Measurements from ENCODE around the gene ARPIN. TPM values are rescaled to one million over a fixed set of nuclear protein-coding genes. Genes with fewer than 3 reads are reported as not detected.

The ARPIN gene
- polyA plus RNA-seq, 3 donors: 9.7 to 19.3 (median 14.0) TPM

GRCh38 chr15:89860891-89861290 lies 51.9 kb downstream of the ARPIN start:
- H3K79me2 ChIP-seq (ENCODE audit: insufficient read depth, low read length): no peaks in the 10 kb centered on the region
- H3K4me3 Mint-ChIP-seq: no peak overlapping the region
- H3K4me2 ChIP-seq (replicated peaks; ENCODE audit: extremely low read depth, low read length, poor library complexity, severe bottlenecking): no peak overlapping the region
- H3K4me1 ChIP-seq (ENCODE audit: control insufficient read depth in 1 of 2, insufficient read depth in 2 of 2, low read length in 2 of 2): no peaks in the 10 kb centered on the region
- H3K27me3 Mint-ChIP-seq (ENCODE audit: low read depth in 3 of 3): no peaks in the 10 kb centered on the region
- no CpG with 5 or more reads among the region's 2 CpGs for WGBS (ENCODE audit: insufficient coverage)
- H3K27ac Mint-ChIP-seq: peak overlapping the region in 2 of 7 donors; percentile 16 to 65
- H3K36me3 ChIP-seq (replicated peaks in 1 of 2; ENCODE audit: control insufficient read depth in 1 of 2, insufficient read depth in 2 of 2, low read length in 2 of 2): peaks cover 79 to 95% of the 10 kb centered on the region in 2 donors
- H2AFZ ChIP-seq (ENCODE audit: insufficient read depth, low read depth, low read length, poor library complexity, severe bottlenecking): no peak overlapping the region
- no peak overlapping the region for H3K9ac ChIP-seq (ENCODE audit: insufficient read depth, low read length, poor library complexity, severe bottlenecking)
- no peak overlapping the region for H3K27ac ChIP-seq (ENCODE audit: low read depth in 1 of 2, low read length in 2 of 2)
- peaks cover 42 to 45% of the 10 kb centered on the region in 2 donors for H3K36me3 Mint-ChIP-seq
- no peak for TF ChIP-seq CTCF (IDR thresholded peaks at IDR 0.05)
- peaks cover 7% of the 10 kb centered on the region for H3K4me1 Mint-ChIP-seq
- H3K4me3 ChIP-seq (replicated peaks in 1 of 3; ENCODE audit: low read depth in 2 of 3, low read length in 3 of 3): no peak overlapping the region
- peaks cover 0 to 2% (median 0%) of the 10 kb centered on the region in 7 donors for H3K9me3 Mint-ChIP-seq
- no peaks in the 10 kb centered on the region for H3K9me3 ChIP-seq (replicated peaks in 1 of 2; ENCODE audit: control insufficient read depth in 1 of 2, insufficient read depth in 1 of 2, low read length in 2 of 2)
- H3K27me3 ChIP-seq (ENCODE audit: control insufficient read depth in 2 of 2, insufficient read depth in 2 of 2, low read length in 2 of 2): no peaks in the 10 kb centered on the region
- DNase-seq: no peak
- peaks cover 21% of the 10 kb centered on the region for H4K20me1 ChIP-seq (ENCODE audit: insufficient read depth, low read length)
- intact Hi-C loops (cut with micrococcal nuclease): no loop called here

DNA sequence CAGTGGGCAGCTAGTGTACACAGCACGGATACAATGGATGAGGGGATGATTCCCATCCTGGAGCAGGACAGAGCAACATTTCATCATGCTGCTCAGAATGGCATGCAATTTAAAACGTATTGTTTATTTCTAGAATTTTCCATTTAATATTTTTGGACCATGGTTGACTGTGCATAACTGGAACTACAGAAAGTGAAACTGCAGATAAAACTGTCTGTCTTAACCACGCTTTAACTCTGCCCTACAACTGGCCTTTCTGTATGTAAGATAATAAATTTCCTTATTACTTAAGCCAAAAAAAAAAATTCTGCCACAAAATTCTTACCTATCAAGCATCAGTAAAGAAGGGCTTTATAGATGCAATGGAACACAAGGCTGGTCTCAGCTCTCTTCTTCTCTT lies 52.3 kb downstream of the ARPIN start:
- Mint-ChIP-seq H3K9me3 (peaks cover 0 to 2% (median 0%) of the 10 kb centered on the region in 7 donors), H3K27me3 (ENCODE audit: low read depth in 3 of 3) (no peaks in the 10 kb centered on the region), H3K4me3 (no peak overlapping the region), H3K4me1 (peaks cover 7% of the 10 kb centered on the region), H3K27ac (peak overlapping the region in 1 of 7 donors; percentile 46), H3K36me3 (peaks cover 40 to 42% of the 10 kb centered on the region in 2 donors)
- 100% methylated on average over 1 of the region's 3 CpGs for WGBS (ENCODE audit: insufficient coverage)
- Histone ChIP-seq H3K27me3 (ENCODE audit: control insufficient read depth in 2 of 2, insufficient read depth in 2 of 2, low read length in 2 of 2) (no peaks in the 10 kb centered on the region), H3K4me3 (replicated peaks in 1 of 3; ENCODE audit: low read depth in 2 of 3, low read length in 3 of 3) (no peak overlapping the region), H3K9ac (ENCODE audit: insufficient read depth, low read length, poor library complexity, severe bottlenecking) (no peak overlapping the region), H3K27ac (ENCODE audit: low read depth in 1 of 2, low read length in 2 of 2) (no peak overlapping the region), H2AFZ (ENCODE audit: insufficient read depth, low read depth, low read length, poor library complexity, severe bottlenecking) (no peak overlapping the region), H3K36me3 (replicated peaks in 1 of 2; ENCODE audit: control insufficient read depth in 1 of 2, insufficient read depth in 2 of 2, low read length in 2 of 2) (peaks cover 78 to 92% of the 10 kb centered on the region in 2 donors), H3K4me1 (ENCODE audit: control insufficient read depth in 1 of 2, insufficient read depth in 2 of 2, low read length in 2 of 2) (no peaks in the 10 kb centered on the region), H4K20me1 (ENCODE audit: insufficient read depth, low read length) (peaks cover 21% of the 10 kb centered on the region), H3K79me2 (ENCODE audit: insufficient read depth, low read length) (no peaks in the 10 kb centered on the region), H3K4me2 (replicated peaks; ENCODE audit: extremely low read depth, low read length, poor library complexity, severe bottlenecking) (no peak overlapping the region), H3K9me3 (replicated peaks in 1 of 2; ENCODE audit: control insufficient read depth in 1 of 2, insufficient read depth in 1 of 2, low read length in 2 of 2) (no peaks in the 10 kb centered on the region)
- intact Hi-C loops (cut with micrococcal nuclease): no loop called here
- no peak for DNase-seq
- no peak for TF ChIP-seq CTCF (IDR thresholded peaks at IDR 0.05)

Data from CD14-positive monocyte (primary cell).